NCI-H2227 (cell line): ENCODE results near the gene FZR1.
"Not testable (repeated sequence)": the region's sequence is repeated elsewhere in the genome, so short reads cannot be mapped to it uniquely, and the experiment has no call there.

ENCODE experiments used
- DNase-seq: peaks from one replicate; lab custom pipeline; 2025; ENCODE audit not compliant: unreplicated experiment; lab: John Stamatoyannopoulos, UW

FZR1 gene

DNA sequence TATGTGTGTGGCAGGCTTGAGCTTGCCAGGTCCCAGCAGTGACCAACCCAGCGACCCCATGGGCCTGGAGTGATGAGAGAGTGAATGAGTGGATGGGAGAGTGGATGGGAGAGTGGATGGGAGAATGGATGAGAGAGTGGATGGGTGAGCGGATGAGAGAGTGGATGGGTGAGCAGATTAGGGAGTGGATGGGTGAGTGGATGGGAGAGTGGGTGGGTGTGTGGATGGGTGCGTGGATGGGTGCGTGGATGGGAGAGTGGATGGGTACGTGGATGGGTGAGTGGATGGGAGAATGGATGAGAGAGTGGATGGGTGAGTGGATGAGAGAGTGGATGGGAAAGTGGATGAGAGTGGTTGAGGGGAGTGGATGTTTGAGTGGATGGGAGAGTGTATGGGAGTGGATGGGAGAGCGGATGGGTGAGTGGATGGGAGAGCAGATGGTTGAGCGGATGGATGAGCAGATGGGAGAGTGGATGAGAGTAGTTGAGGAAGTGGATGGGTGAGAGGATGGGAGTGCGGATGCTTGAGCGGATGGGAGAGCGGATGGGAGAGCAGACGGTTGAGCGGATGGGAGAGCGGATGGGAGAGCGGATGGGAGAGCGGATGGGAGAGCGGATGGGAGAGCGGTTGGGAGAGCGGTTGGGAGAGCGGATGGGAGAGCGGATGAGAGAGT lies 22.6 kb downstream of the FZR1 start:
- no peak for DNase-seq

DNA sequence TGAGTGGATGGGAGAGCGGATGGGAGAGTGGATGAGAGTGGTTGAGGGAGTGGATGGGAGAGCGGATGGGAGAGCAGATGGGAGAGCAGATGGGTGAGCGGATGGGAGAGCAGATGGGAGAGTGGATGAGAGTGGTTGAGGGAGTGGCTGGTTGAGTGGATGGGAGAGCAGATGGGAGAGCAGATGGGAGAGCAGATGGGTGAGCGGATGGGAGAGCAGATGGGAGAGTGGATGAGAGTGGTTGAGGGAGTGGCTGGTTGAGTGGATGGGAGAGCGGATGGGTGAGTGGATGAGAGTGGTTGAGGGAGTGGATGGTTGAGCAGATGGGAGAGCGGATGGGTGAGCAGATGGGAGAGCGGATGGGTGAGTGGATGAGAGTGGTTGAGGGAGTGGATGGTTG lies 23.2 kb downstream of the FZR1 start:
- not testable (repeated sequence) for DNase-seq

DNA sequence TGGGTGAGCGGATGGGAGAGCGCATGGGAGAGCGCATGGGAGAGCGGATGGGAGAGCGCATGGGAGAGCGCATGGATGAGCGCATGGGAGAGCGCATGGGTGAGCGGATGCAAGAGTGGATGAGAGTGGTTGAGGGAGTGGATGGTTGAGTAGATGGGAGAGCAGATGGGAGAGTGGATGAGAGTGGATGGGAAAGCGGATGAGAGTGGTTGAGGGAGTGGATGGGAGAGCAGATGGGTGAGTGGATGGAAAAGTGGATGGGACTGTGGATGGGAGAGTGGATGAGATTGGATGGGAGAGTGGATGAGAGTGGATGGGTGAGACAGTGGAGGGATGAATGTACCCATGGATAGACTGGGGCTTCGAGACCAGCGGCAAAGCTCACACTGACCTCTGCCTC lies 24.3 kb downstream of the FZR1 start:
- no peak for DNase-seq

DNA sequence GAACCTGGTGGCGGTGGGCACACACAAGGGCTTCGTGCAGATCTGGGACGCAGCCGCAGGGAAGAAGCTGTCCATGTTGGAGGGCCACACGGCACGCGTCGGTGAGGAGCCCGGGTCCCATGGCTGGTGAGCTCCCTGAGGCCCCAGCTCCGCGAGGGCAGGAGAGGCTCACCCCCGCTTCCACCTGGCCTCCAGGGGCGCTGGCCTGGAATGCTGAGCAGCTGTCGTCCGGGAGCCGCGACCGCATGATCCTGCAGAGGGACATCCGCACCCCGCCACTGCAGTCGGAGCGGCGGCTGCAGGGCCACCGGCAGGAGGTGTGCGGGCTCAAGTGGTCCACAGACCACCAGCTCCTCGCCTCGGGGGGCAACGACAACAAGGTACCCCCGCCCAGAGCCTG lies 25.6 kb downstream of the FZR1 start:
- no peak for DNase-seq

DNA sequence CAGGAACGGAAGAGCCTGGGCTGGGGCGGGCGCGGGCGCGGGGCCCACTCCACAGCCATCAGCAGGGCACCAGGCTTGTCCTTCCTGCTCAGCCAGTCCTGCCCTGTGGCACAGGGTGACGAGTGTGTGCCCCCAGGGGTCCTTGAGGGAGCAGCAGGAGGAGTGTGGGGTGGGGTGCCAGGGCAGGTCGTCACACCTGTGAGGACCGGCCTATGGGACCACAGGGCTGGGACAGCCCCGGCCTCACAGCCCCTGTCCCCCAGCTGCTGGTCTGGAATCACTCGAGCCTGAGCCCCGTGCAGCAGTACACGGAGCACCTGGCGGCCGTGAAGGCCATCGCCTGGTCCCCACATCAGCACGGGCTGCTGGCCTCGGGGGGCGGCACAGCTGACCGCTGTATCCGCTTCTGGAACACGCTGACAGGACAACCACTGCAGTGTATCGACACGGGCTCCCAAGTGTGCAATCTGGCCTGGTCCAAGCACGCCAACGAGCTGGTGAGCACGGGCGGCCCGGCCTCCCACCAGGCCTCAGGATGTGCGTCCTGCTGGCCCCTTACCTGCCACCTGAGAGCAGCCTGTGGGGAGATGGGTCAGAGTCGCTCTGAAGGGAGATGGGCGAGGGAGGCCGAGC lies 26.2 kb downstream of the FZR1 start:
- DNase-seq = no peak

DNA sequence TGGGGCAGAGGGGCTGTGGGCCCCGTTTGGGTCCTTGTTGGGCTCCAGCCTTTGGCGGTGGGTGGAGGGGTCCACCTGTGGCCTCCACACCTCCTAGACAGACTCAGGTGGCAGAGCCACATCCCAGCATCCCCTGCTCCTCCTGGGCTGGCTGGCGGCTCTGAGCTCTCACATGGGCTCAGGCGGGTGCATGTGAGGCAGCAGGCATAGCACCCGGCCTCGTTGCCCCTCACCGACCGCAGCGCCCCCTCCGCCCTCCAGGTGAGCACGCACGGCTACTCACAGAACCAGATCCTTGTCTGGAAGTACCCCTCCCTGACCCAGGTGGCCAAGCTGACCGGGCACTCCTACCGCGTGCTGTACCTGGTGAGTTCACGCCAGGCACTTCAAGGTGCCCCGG lies 26.9 kb downstream of the FZR1 start:
- DNase-seq = no peak

DNA sequence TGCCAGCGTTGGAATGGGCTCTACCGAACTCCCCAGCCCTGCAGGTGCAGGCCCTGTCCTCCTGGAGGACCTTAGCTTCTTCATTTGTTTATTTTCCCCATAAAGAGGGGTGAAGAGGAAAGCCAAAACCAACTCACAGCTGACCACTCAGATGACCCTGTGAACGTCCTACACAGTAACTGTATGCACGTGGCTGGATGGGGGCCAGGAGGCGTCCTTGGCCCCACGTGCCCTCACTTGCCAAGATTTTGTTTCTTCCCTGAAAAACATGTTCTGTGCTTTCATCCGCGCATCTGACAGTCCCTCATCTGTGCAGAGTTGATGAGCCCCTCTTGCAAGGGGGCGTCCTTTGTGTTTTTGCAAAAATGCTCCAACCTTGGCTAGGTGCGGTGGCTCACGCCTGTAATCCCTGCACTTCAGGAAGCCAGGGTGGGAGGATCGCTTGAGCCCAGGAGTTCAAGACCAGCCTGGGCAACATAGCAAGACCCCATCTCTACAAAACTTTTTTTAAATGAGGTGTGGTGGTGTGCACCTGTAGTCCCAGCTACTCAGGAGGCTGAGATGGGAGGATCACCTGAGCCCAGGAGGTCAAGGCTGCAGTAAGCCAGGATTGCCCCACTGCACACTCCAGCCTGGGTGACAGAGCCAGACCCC lies 27.6 kb downstream of the FZR1 start:
- no peak for DNase-seq

DNA sequence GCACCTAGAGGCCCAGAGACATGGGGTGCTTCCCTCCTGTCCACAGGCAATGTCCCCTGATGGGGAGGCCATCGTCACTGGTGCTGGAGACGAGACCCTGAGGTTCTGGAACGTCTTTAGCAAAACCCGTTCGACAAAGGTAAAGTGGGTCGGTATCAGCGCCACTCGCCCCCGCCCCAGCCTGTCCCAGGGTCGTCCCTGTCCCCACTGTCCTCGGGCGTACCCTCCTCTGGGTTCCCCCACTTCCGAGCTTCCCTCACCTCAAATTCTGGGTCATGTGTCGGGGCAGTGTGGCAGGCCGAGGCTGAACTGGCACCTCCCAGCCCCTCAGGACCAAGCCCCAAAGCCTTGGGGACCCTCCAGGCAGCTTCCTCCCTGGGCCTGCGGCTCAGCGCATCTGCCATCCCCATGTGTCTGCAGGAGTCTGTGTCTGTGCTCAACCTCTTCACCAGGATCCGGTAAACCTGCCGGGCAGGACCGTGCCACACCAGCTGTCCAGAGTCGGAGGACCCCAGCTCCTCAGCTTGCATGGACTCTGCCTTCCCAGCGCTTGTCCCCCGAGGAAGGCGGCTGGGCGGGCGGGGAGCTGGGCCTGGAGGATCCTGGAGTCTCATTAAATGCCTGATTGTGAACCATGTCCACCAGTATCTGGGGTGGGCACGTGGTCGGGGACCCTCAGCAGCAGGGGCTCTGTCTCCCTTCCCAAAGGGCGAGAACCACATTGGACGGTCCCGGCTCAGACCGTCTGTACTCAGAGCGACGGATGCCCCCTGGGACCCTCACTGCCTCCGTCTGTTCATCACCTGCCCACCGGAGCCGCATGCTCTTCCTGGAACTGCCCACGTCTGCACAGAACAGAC lies 28.5 kb downstream of the FZR1 start:
- DNase-seq = no peak

DNA sequence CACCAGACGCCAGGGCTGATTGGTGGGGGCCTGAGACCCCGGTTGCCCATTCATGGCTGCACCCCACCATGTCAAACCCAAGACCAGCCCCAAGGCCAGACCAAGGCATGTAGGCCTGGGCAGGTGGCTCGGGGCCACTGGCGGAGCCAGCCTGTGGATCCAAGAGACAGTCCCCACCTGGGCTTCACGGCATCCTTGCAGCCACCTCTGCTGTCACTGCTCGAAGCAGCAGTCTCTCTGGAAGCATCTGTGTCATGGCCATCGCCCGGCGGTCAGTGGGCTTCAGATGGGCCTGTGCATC lies 29.1 kb downstream of the FZR1 start:
- DNase-seq = no peak

DNA sequence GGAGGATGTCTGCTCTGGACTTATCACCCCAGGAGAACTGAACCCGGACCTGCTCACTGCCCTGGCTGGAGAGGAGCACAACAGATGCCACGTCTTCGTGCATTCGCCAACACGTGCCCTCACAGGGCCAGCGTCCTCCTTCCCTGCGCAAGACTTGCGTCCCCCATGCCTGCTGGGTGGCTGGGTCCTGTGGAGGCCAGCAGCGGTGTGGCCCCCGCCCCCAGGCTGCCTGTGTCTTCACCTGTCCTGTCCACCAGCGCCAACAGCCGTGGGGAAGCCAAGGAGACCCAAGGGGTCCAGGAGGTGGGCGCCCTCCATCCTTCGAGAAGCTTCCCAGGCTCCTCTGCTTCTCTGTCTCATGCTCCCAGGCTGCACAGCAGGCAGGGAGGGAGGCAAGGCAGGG lies 29.5 kb downstream of the FZR1 start:
- DNase-seq = no peak

DNA sequence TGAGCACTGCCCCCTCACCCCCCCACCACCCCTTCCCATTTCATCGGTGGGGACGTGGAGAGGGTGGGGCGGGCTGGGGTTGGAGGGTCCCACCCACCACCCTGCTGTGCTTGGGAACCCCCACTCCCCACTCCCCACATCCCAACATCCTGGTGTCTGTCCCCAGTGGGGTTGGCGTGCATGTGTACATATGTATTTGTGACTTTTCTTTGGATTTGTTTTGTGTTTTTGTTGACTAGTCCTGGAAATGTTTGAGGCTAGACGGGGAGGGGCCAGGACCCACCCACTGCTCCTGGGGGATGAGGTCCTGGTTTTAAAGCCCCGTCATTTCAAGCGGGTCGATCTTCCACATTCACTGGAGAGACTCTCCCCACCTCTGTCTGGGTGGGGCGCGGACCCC lies 29.9 kb downstream of the FZR1 start:
- DNase-seq = no peak

DNA sequence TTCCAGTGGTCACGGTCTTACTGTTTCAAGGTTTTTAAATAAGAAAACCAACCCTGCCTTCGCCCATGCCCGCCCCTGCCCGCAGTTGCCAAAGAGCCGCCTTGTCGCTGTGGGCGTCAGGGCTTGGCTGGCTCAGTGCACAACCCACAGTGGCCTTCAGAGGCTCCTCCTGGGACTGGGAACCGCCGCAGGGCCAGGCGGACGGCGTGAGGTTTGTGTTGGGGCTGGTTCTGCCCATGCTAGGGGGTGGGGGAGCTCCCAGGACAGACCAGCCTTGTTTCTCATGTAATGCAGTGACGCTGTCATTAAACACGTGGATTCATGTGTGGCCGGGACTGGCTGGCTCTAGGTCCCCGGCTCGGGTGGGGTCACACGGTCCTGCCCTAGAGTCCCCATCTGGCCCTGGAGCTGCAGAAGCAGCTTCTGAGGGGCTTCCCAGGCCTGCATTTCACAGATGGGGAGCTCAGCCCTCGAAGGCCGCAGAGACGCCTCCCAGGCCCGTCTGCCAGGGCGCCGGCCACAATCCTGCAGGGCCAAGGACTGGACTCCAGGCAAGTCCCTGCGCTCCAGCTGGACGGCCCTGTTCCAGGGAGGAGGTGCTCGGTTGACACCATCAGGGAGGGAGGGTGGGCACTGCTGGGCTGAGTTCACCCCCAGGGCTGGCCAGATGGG lies 30.5 kb downstream of the FZR1 start:
- DNase-seq = no peak

DNA sequence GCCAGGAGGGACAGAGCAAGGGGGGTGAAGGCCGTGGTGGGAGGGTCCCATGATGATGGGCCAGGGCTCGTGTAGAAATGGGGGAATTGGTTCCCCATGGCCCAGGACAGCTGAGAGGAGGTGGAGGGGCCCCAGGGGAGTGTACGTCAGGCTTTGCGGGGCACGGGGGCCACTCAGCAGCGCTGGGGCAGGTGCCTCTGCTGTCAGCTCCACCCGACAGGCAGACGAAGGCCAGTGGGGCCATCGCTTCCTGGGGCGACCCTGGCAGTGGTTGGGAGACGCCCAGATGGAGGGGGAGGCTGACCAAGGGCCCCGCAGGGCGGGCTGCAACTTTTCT lies 31.0 kb downstream of the FZR1 start:
- DNase-seq = no peak

DNA sequence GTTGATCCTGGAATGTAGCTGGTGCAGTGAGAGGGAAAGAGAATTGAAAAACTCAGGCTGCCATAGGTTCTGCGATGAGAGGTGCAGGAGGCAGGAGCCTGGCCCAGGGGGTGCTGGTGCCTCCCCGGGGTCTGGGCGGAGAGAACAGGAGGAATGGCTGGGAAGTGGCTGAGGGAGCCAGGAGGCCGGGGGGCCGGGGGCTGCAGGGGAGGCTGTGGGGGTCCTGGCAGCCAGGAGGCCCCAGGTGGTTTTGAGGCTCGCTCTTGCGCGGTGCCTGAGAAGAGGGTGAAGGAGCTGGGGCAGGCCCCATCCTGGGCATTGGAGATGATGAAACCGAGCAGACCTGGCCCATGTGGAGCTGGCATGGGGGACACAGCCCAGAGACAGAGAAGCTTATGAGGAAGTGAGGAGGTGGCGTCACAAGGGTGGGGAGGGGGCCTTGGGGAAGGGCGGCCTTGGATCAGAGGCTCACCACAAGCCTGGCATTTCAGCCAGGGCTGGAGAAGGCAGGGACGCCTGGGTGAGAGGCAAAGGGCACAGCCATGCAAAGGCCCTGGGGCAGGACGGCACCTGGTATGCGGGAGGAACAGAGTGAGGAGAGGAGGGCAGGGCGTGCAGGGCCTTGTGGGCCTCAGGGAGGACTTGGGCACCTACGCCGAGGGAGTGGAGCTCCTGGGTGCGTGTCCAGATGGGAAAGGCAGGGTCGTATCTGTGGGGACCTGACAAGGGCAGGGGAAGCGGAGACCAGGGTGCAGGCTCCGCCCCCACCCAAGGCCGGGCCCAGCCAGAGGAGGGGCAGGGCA lies 31.5 kb downstream of the FZR1 start:
- no peak for DNase-seq

DNA sequence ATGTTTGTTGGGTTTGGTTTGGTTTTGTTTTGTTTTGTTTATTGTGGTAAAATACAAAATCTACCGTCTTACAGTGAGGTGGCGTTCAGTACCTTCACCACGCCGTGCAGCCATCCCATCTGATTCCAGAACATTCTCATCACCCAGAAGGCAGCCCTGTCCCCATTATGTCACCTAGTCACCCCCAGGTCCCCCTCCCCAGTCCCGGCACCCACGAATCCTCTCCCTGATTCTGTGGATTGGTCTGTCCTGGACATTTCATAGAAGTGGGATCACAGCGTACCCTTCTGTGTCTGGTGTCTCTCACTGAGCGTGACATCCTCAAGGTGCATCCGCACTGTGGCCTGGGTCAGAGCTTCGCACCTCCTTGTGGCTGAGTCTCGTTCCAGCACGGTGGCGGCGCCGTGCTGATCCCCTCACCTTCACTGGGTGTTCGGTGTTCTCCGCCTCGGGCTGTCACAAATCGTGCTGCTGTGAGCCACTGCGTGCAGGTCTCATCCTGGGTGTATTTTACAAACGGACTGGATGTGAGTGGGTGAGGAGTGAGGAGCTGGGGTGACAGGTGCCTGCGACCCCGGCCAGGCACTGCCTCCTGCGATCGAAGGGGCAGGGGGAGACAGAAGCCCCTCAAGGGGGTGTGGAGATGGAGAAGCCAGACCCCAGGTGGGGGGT lies 32.3 kb downstream of the FZR1 start:
- DNase-seq = no peak

DNA sequence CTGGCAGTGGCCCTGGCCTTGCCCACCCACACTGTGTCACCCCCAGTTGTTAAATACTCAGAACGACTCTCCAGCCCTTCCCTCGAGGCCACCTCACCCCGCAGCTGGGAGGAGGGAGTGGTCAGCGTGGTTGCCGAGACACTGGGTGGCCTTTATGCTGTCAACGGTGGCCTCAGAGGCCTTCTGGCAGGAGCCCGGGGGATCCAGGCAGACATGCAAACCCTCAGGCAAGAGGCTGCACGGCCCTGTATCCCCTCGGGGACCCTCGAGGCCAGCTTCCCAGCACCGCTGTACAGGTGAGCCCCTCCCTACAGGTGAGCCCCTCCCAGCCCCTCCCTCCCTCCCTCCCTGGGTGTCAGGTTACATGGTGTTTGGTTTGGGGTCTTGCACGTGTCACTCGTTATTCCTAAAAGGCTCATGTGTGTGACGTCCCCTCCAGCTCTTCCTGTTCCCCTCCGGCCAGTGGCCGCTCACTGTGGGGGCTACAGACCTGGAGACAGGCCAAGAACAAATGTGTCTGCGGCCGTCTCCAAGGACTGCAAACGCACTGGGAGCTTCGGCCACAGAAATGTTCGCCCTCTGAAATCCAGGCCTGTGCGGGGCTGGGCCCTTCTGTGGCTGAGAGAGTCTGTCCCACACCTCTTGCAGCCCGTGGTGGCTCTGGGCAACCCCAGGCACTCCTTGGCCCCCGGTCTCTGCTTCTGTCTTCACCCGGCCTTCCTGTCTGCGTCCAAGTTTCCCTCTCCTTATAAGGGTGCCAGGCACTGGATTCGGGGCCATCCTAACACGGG lies 33.0 kb downstream of the FZR1 start, which contains the start of gene TEKTIP1:
Gene TEKTIP1 (plus strand): TSS at position 210 of the 791 bp plus-strand sequence. CDS start 4 bp downstream, at position 214.
- DNase-seq = no peak

DNA sequence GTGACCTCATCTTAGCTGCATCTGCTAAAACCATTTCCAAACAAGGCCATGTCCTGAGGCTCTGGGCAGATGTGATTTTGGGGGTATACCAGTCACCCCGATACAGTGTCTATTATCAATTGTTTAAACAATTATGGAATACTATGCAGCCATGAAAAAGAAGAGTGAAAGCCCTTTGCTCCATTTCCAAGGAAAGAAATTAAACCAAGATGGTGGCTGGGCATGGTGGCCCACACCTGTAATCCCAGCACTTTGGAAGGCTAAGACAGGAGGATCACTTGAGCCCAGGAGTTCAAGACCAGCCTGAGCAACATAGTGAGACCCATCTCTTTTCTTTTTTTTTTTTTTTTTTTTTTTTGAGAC lies 33.6 kb downstream of the FZR1 start:
- DNase-seq = no peak

DNA sequence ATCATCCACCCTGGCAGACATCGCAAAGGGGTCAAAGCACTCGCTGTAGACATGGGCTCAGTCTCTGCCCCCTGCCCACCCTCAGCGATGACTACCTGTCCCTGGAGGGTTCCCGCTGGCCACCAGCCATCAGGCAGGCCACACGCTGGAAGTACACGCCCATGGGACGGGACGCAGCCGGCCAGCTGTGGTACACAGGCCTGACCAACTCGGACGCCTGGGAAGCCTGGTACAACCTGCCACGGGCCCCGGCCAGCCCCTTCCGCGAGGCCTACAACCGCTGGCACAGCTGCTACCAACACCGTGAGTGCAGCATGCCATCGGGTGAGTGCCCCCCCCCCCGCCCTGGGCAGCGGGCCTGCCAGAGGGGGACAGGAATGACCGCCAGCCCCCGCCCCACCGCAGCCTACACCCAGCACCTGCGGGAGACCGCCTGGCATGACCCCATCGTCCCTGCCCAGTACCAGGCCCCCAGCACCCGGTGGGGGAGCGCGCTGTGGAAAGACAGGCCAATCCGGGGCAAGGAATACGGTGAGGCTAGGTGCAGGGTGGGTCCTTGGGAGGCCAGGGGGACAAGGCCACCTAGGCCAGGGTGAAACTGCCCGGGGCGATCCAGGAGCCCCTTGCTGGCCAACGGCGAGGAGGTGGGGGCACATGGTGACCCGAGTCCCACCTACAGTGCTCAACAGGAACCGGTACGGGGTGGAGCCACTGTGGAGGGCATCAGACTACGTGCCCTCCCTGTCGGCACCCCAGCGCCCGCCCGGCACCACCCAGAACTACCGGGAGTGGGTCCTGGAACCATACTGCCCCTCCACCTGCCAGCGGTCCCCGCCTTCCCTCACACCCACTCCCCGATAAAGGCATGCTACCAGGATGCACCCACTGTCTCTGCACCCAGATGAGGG lies 37.3 kb downstream of the FZR1 start:
- DNase-seq = no peak
